ENCODE measurements around the gene PHIP.

GRCh38 chr6:78935553-78935952 lies 142.5 kb downstream of the PHIP start:
- no peak for TF ChIP-seq CTCF (conservative IDR thresholded peaks at IDR 0.05)
- no peak for TF ChIP-seq ZFX (IDR thresholded peaks at IDR 0.05)

All from C4-2B (cell line).